HCT116 (cell line): ENCODE results near the gene PRKG1. TPM values are rescaled to one million over a fixed set of nuclear protein-coding genes. Genes with fewer than 3 reads are reported as not detected.

ENCODE experiments used
- ATAC-seq: fragments of 200-7000 bp; cut with Tn5 transposase; 2 replicates; pipeline ENCODE4 v1.9.1; 2020; ENCODE audit warnings: mild to moderate bottlenecking, moderate library complexity
- BruUV-seq: library from RNA; stranded (reverse); fragments of 400-500 nt; replicated peaks from 2 replicates; lab custom pipeline; 2021; lab: Mats Ljungman, UMichigan
- CTCF ChIA-PET: fragments of 300-600 bp; sonication (Branson Sonifier 250); formaldehyde crosslinking; loops from one replicate; lab custom pipeline; 2021; ENCODE audit warnings: antibody characterized with exemption; lab: Charles Lee
- POLR2A ChIA-PET: fragments of 300-600, 350-600 bp; sonication (Branson Sonifier 250); formaldehyde crosslinking; loops from one replicate; lab custom pipeline; 2021; ENCODE audit warnings: antibody characterized with exemption; lab: Charles Lee
- RAD21 ChIA-PET, 2 experiments: fragments of 300-600 bp; sonication (Branson Sonifier 250); formaldehyde crosslinking; loops; one replicate each; lab custom pipeline; 2023; ENCODE audit warnings: low total read pairs in 2 of 2; ENCODE audit not compliant: uncharacterized antibody in 2 of 2, unreplicated experiment in 2 of 2, low non-redundant PET in 1 of 2; lab: Charles Lee
- DNase-seq: peaks from one replicate; pipeline ENCODE4 v3.0.0-alpha.2; 2010; ENCODE audit warnings: low read depth, low spot score
- H2AFZ ChIP-seq: fragments of 200-600 bp; shearing (Covaris generic), sonication (generic); 2 replicates; pipeline ENCODE4 v1.6.1; 2017; ENCODE audit warnings: low read depth, mixed run types, mixed read lengths, antibody characterized with exemption, low read length; ENCODE audit not compliant: poor library complexity, severe bottlenecking
- H3K27ac ChIP-seq: 2 replicates; pipeline ENCODE4 v1.5.1; 2012; ENCODE audit warnings: low read depth, low read length
- H3K27me3 ChIP-seq: fragments of 200-600 bp; sonication (generic); 2 replicates; pipeline ENCODE4 v1.6.1; 2016; ENCODE audit warnings: mixed run types, low read length, mixed read lengths; ENCODE audit not compliant: insufficient read depth
- H3K36me3 ChIP-seq, 2 experiments: fragments of 200-500 bp in 1 of 2; fragments of 200-600 bp in 1 of 2; sonication (Bioruptor generic) in 1 of 2; sonication (generic) in 1 of 2; 2 replicates each; pipeline versions ENCODE4 v1.5.1 to v1.6.1; 2014 to 2016; ENCODE audit warnings: low read length in 2 of 2, inconsistent platforms in 1 of 2, mixed read lengths in 1 of 2, mixed run types in 1 of 2; ENCODE audit not compliant: insufficient read depth in 2 of 2, control insufficient read depth in 1 of 2
- H3K4me1 ChIP-seq, 2 experiments: fragments of 200-600 bp in 1 of 2; sonication (generic) in 1 of 2; 2 replicates each; pipeline versions ENCODE4 v1.5.1 to v1.6.1; 2012 to 2017; ENCODE audit warnings: low read length in 2 of 2, inconsistent platforms in 1 of 2, mild to moderate bottlenecking in 1 of 2, mixed read lengths in 1 of 2, mixed run types in 1 of 2, moderate library complexity in 1 of 2; ENCODE audit not compliant: insufficient read depth in 2 of 2, control insufficient read depth in 1 of 2
- H3K4me2 ChIP-seq: fragments of 200-600 bp; sonication (generic); 2 replicates; pipeline ENCODE4 v1.6.1; 2017; ENCODE audit warnings: mixed run types, low read length, mixed read lengths
- H3K4me3 ChIP-seq, 2 experiments: fragments of 200-600 bp in 1 of 2; sonication (generic) in 1 of 2; replicated peaks in 1 of 2; 2 replicates each; pipeline ENCODE4 v1.5.1; 2011 to 2016; ENCODE audit warnings: low read length in 2 of 2, control low read depth in 1 of 2, low read depth in 1 of 2, mild to moderate bottlenecking in 1 of 2, mixed read lengths in 1 of 2, mixed run types in 1 of 2
- H3K79me2 ChIP-seq: fragments of 200-600 bp; sonication (generic); 2 replicates; pipeline ENCODE4 v1.6.1; 2017; ENCODE audit warnings: mild to moderate bottlenecking, mixed run types, low read length, moderate library complexity, mixed read lengths; ENCODE audit not compliant: insufficient read depth
- H3K9ac ChIP-seq: fragments of 200-600 bp; sonication (generic); 2 replicates; pipeline ENCODE4 v1.6.1; 2016; ENCODE audit warnings: low read length, mixed read lengths
- H3K9me2 ChIP-seq: fragments of 200-600 bp; sonication (generic), shearing (Covaris generic); 2 replicates; pipeline ENCODE4 v1.6.1; 2017; ENCODE audit warnings: mixed run types, mild to moderate bottlenecking, moderate library complexity; ENCODE audit not compliant: insufficient read depth
- H3K9me3 ChIP-seq, 2 experiments: fragments of 200-500 bp in 1 of 2; fragments of 200-600 bp in 1 of 2; sonication (Bioruptor generic) in 1 of 2; sonication (generic) in 1 of 2; 2 replicates each; pipeline ENCODE4 v1.6.1; 2014 to 2017; ENCODE audit warnings: low read length in 2 of 2, mixed read lengths in 2 of 2, inconsistent platforms in 1 of 2, low read depth in 1 of 2, mild to moderate bottlenecking in 1 of 2, mixed run types in 1 of 2, moderate library complexity in 1 of 2; ENCODE audit not compliant: control insufficient read depth in 1 of 2, insufficient read depth in 1 of 2
- H4K20me1 ChIP-seq: fragments of 200-600 bp; sonication (generic), shearing (Covaris generic); 2 replicates; pipeline ENCODE4 v1.6.1; 2017; ENCODE audit warnings: mixed run types, mild to moderate bottlenecking, moderate library complexity; ENCODE audit not compliant: insufficient read depth
- CEBPB ChIP-seq: IDR thresholded peaks from 2 replicates; pipeline ENCODE4 v1.6.1; 2012; ENCODE audit warnings: low read depth
- EGR1 ChIP-seq: IDR thresholded peaks from 2 replicates; pipeline ENCODE4 v1.6.1; 2012; ENCODE audit warnings: low read depth
- EZH2phosphoT487 ChIP-seq: fragments of 200-600 bp; IDR thresholded peaks from 2 replicates; pipeline ENCODE4 v1.6.1; 2018; ENCODE audit warnings: antibody characterized with exemption, borderline replicate concordance
- FOSL1 ChIP-seq: IDR thresholded peaks from 2 replicates; pipeline ENCODE4 v1.6.1; 2012; ENCODE audit warnings: low read depth
- MAX ChIP-seq: IDR thresholded peaks from 2 replicates; pipeline ENCODE4 v1.6.1; 2012
- POLR2A ChIP-seq: IDR thresholded peaks from 2 replicates; pipeline ENCODE4 v1.7.0; 2011; ENCODE audit warnings: borderline replicate concordance; ENCODE audit not compliant: insufficient read depth, insufficient read length; ENCODE audit errors: extremely low read depth
- POLR2AphosphoS5 ChIP-seq: IDR thresholded peaks from 2 replicates; pipeline ENCODE4 v1.6.1; 2011; ENCODE audit warnings: mild to moderate bottlenecking, low read depth, low read length, moderate library complexity
- SIN3A ChIP-seq: IDR thresholded peaks from 2 replicates; pipeline ENCODE4 v1.6.1; 2012; ENCODE audit warnings: low read depth
- SP1 ChIP-seq: IDR thresholded peaks from 2 replicates; pipeline ENCODE4 v1.6.1; 2012; ENCODE audit warnings: low read depth
- TCF7L2 ChIP-seq: IDR thresholded peaks from 2 replicates; pipeline ENCODE4 v1.7.0; 2011; ENCODE audit warnings: borderline replicate concordance, inconsistent platforms; ENCODE audit not compliant: insufficient read depth, insufficient read length; ENCODE audit errors: extremely low read depth
- ZNF274 ChIP-seq: fragments of 200-500 bp; sonication (Bioruptor generic); IDR thresholded peaks from 2 replicates; pipeline ENCODE4 v1.6.1; 2014; ENCODE audit warnings: mild to moderate bottlenecking, low read depth, low read length, inconsistent platforms
- intact Hi-C: fragments of 100-400 bp; cut with micrococcal nuclease; formaldehyde crosslinking; loops from 2 replicates; pipeline ENCODE4 v1.10.0; 2022
- total RNA-seq: library from RNA; stranded (reverse); gene quantifications from one replicate; pipeline ENCODE4 v1.2.1, GENCODE V29; 2021; ENCODE audit not compliant: unreplicated experiment
- TF ChIP-seq, protein P1 (sequence below): IDR thresholded peaks from 2 replicates; pipeline ENCODE4 v1.6.1; 2012; ENCODE audit warnings: low read depth

The PRKG1 gene
- total RNA-seq, 1 experiment from 2014 or later, result 1.4 TPM

- H3K27ac ChIP-seq, result no peak overlapping the region
- CTCF ChIA-PET, result no interaction called here
- no TSS peak for BruUV-seq
- no peaks in the 10 kb centered on the region for H3K79me2 ChIP-seq
- H2AFZ ChIP-seq, result no peak overlapping the region
- 0 out of 2 replicates have a peak, but pooled peaks cover 11% of the 10 kb centered on the region for H3K27me3 ChIP-seq
- H3K4me3 ChIP-seq, result no peak overlapping the region
- no peak for DNase-seq
- H3K4me1 ChIP-seq, result no peaks in the 10 kb centered on the region
- no peak overlapping the region for H3K4me2 ChIP-seq
- POLR2A ChIA-PET, result no interaction called here
- RAD21 ChIA-PET, result no interaction called here
- TF ChIP-seq, protein P1, sequence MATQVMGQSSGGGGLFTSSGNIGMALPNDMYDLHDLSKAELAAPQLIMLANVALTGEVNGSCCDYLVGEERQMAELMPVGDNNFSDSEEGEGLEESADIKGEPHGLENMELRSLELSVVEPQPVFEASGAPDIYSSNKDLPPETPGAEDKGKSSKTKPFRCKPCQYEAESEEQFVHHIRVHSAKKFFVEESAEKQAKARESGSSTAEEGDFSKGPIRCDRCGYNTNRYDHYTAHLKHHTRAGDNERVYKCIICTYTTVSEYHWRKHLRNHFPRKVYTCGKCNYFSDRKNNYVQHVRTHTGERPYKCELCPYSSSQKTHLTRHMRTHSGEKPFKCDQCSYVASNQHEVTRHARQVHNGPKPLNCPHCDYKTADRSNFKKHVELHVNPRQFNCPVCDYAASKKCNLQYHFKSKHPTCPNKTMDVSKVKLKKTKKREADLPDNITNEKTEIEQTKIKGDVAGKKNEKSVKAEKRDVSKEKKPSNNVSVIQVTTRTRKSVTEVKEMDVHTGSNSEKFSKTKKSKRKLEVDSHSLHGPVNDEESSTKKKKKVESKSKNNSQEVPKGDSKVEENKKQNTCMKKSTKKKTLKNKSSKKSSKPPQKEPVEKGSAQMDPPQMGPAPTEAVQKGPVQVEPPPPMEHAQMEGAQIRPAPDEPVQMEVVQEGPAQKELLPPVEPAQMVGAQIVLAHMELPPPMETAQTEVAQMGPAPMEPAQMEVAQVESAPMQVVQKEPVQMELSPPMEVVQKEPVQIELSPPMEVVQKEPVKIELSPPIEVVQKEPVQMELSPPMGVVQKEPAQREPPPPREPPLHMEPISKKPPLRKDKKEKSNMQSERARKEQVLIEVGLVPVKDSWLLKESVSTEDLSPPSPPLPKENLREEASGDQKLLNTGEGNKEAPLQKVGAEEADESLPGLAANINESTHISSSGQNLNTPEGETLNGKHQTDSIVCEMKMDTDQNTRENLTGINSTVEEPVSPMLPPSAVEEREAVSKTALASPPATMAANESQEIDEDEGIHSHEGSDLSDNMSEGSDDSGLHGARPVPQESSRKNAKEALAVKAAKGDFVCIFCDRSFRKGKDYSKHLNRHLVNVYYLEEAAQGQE, result no peak
- TF ChIP-seq EGR1 (no peak), CEBPB (no peak)
- no peaks in the 10 kb centered on the region for H3K9me3 ChIP-seq
- H4K20me1 ChIP-seq, result no peaks in the 10 kb centered on the region
- intact Hi-C loops, result no loop called here
- no peak overlapping the region for H3K9ac ChIP-seq
- ATAC-seq, result no peak
- H3K9me2 ChIP-seq, result no peaks in the 10 kb centered on the region
- no peaks in the 10 kb centered on the region for H3K36me3 ChIP-seq
Measured at GRCh38 chr10:51430506-51430905, 356.2 kb downstream of the PRKG1 start.

- Histone ChIP-seq H3K36me3 (no peaks in the 10 kb centered on the region), H3K9ac (no peak overlapping the region), H3K27me3 (0 out of 2 replicates have a peak, but pooled peaks cover 5% of the 10 kb centered on the region), H3K4me2 (no peak overlapping the region), H3K79me2 (no peaks in the 10 kb centered on the region), H3K9me2 (no peaks in the 10 kb centered on the region), H3K4me1 (no peaks in the 10 kb centered on the region), H3K4me3 (no peak overlapping the region), H4K20me1 (no peaks in the 10 kb centered on the region), H2AFZ (no peak overlapping the region), H3K27ac (no peak overlapping the region), H3K9me3 (no peaks in the 10 kb centered on the region)
- intact Hi-C loops, result no loop called here
- TF ChIP-seq CEBPB (no peak), EZH2phosphoT487 (no peak), FOSL1 (no peak), SP1 (no peak), MAX (no peak), POLR2AphosphoS5 (no peak), SIN3A (no peak), TCF7L2 (no peak), ZNF274 (no peak), POLR2A (no peak)
- DNase-seq (no peak), ATAC-seq (no peak)
- BruUV-seq, result no TSS peak
- ChIA-PET RAD21 (no interaction called here), POLR2A (no interaction called here), CTCF (no interaction called here)
Measured at GRCh38 chr10:51433949-51434475, 359.7 kb downstream of the PRKG1 start.
